DMS114 treated with DMSO at 0.1 percent for 48 hours (cell line): ENCODE results near the gene TBCK.
"Not testable (repeated sequence)": the region's sequence is repeated elsewhere in the genome, so short reads cannot be mapped to it uniquely, and the experiment has no call there.

ENCODE experiments used
- DNase-seq: peaks from one replicate; lab custom pipeline; 2025; ENCODE audit not compliant: unreplicated experiment; lab: John Stamatoyannopoulos, UW

TBCK gene

GRCh38 chr4:106321814-106322213 is 5.8 kb upstream of the TBCK start:
- DNase-seq, result not testable (repeated sequence)

- DNase-seq, result not testable (repeated sequence)
These were observed 5.2 kb upstream of the TBCK start for GRCh38 chr4:106321168-106321567.

- DNase-seq, result no peak
These were observed 4.2 kb upstream of the TBCK start for GRCh38 chr4:106320235-106320634.

- no peak for DNase-seq
These were observed 2.5 kb upstream of the TBCK start for GRCh38 chr4:106318511-106318910.

- no peak for DNase-seq
These were observed 1.8 kb upstream of the TBCK start for GRCh38 chr4:106317815-106318214.

GRCh38 chr4:106316773-106317409 is 882 bp upstream of the TBCK start:
- no peak for DNase-seq

- no peak for DNase-seq
These were observed 487 bp downstream of the TBCK start for GRCh38 chr4:106315476-106315967.

GRCh38 chr4:106314960-106315359 is 1.0 kb downstream of the TBCK start:
- DNase-seq, result no peak

GRCh38 chr4:106312997-106313522 is 2.9 kb downstream of the TBCK start:
- DNase-seq, result no peak

- DNase-seq, result no peak
These were observed 3.6 kb downstream of the TBCK start for GRCh38 chr4:106312377-106312776.

- DNase-seq, result no peak
These were observed 9.4 kb downstream of the TBCK start for GRCh38 chr4:106306561-106306960.

GRCh38 chr4:106305435-106306055 is 10.5 kb downstream of the TBCK start:
- no peak for DNase-seq

GRCh38 chr4:106304632-106305031 is 11.4 kb downstream of the TBCK start:
- DNase-seq, result no peak

GRCh38 chr4:106303548-106304281 is 12.3 kb downstream of the TBCK start:
- DNase-seq, result no peak

- DNase-seq, result no peak
These were observed 14.0 kb downstream of the TBCK start for GRCh38 chr4:106302062-106302438.

- DNase-seq, result no peak
These were observed 14.5 kb downstream of the TBCK start for GRCh38 chr4:106301393-106302061.

GRCh38 chr4:106299977-106300376 is 16.0 kb downstream of the TBCK start:
- no peak for DNase-seq

- no peak for DNase-seq
These were observed 18.6 kb downstream of the TBCK start for GRCh38 chr4:106297245-106298035.

GRCh38 chr4:106294062-106294461 is 21.9 kb downstream of the TBCK start:
- no peak for DNase-seq

GRCh38 chr4:106291678-106292077 is 24.3 kb downstream of the TBCK start:
- no peak for DNase-seq

GRCh38 chr4:106289737-106290136 is 26.3 kb downstream of the TBCK start:
- no peak for DNase-seq
